Neuron (in vitro differentiated cells): ENCODE results near the gene ANKS6.

Source experiments
- H2AFZ ChIP-seq: one replicate; pipeline ENCODE4 v1.6.1; 2013; ENCODE audit warnings: low read depth, mild to moderate bottlenecking, inconsistent platforms, low read length, moderate library complexity
- H3K27me3 ChIP-seq: one replicate; pipeline ENCODE4 v1.6.1; 2013; ENCODE audit warnings: low read length; ENCODE audit not compliant: insufficient read depth
- H3K36me3 ChIP-seq: one replicate; pipeline ENCODE4 v1.6.1; 2013; ENCODE audit warnings: low read length; ENCODE audit not compliant: insufficient read depth
- H3K4me1 ChIP-seq: one replicate; pipeline ENCODE4 v1.6.1; 2013; ENCODE audit warnings: low read length; ENCODE audit not compliant: insufficient read depth
- H3K4me3 ChIP-seq: 2 replicates; pipeline ENCODE4 v1.5.1; 2013; ENCODE audit warnings: mild to moderate bottlenecking, low read length, moderate library complexity
- H3K9me3 ChIP-seq: one replicate; pipeline ENCODE4 v1.6.1; 2013; ENCODE audit warnings: low read length

Gene ANKS6

DNA sequence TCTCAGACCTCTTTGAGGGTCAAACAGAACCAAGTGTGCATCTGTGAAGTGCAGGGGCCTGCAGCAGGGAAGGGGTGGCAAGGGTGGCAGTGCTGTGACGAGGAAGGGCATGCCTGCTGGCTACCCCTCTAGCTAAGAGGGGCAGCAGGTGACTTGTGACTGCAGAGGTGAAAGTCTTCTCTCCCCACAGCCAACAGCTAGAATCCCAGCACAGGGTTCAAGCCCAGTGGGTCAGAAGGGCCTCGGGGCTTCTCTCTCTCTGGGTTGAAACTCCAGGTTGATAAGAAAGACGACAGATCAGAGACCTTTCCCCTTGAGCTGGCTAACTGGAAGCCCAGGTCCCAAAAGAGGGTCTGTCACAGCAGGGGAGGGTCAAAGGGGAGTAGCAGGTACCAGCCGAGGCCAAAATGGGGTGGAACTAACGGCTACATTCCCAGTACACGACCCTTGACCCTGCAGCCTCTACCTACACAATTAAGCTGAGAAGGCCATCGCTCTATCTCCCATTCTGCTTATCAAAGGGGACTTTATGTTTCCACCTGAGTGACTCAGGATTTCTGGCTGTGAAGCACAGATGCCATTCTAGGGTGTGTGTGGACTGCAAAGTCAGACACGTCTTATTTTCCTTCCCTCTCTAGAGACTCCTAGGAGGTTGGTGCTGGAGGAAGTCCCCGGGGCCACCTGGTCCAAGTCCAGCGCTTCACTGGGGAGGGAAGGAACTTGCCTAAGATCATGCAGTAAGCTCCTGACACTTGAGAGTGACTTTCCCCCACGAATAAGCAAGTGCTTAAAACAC, 14.6 kb downstream of the ANKS6 start:
- no peak overlapping the region for H3K4me3 ChIP-seq
- H3K4me1 ChIP-seq, result peaks cover 8% of the 10 kb centered on the region
- no peak overlapping the region for H2AFZ ChIP-seq
- H3K27me3 ChIP-seq, result no peaks in the 10 kb centered on the region
- peaks cover 21% of the 10 kb centered on the region for H3K36me3 ChIP-seq
- H3K9me3 ChIP-seq, result no peaks in the 10 kb centered on the region

DNA sequence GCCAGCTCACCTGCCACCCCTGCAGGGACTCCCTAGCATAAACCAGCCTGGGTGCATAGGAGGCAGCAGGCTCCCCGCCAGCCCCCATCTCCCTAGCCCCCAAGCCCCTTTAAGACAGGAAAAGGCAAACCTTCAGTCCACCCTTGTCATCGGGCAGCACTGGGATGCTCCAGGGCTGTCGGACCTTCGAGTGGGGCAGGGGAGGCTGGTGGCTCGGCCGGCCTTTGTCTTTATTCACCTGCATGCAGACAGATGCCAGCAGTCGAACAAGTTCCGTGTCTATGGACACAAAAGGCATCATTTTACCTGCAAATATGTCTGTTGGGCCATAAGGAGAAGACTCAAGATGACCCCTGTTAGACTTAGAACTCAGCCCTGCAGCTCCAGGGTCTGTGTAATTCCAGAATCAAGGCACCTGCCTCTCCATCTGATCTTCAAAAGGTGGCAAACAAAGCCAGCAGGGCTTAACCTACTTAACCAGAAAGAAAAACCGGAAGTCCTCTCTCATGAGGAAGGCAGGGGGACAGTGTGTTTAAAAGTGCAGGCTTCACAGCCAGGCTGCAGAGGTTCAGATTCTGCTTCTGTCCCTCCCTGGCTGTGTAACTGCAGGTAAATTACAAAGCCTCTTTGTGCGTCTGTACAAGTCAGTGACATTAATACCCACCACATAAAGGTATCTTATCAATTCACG, 16.2 kb downstream of the ANKS6 start:
- peaks cover 21% of the 10 kb centered on the region for H3K36me3 ChIP-seq
- H3K9me3 ChIP-seq, result no peaks in the 10 kb centered on the region
- no peaks in the 10 kb centered on the region for H3K27me3 ChIP-seq
- H3K4me3 ChIP-seq, result no peak overlapping the region
- no peak overlapping the region for H2AFZ ChIP-seq
- H3K4me1 ChIP-seq, result peaks cover 8% of the 10 kb centered on the region

DNA sequence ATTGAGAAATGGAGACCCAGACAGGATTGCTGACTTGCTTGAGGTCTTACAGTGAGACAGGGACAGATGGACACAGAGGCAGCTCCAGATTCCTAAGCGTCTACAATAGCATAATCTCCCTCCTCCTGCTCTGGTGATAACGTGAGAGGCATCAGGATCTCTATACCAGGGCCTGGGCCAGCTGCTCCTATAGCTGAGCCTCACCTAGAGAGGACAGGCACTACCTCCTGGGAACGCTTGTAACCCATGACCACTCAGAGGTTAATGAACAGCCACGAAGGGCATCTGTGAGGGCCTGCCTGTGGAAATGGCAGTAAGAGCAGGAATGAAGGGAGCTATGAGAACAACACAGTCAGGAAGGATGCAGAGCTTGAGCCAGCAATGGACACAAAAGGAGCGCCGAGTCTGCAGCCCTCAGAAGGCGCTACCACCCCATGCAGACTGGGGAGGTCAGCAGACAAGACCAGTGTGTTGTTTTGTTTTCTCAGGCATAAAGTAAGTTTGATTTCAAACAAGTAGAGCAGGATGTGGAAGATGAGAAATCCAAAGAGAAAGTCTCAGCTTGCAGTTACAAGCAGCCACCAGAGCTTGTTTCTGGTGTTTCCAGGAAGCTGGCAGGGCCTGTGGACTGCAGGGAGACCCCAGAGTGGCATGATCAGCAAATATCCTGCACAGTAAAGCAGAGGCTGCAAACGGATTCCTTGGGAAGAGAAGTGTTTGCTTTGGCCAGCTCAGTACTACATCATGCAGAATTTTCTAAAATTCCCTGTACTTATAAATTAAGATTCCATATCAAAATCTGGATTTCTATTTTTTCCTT, 17.4 kb downstream of the ANKS6 start:
- H2AFZ ChIP-seq, result no peak overlapping the region
- peaks cover 8% of the 10 kb centered on the region for H3K4me1 ChIP-seq
- H3K36me3 ChIP-seq, result peaks cover 25% of the 10 kb centered on the region
- H3K27me3 ChIP-seq, result no peaks in the 10 kb centered on the region
- no peaks in the 10 kb centered on the region for H3K9me3 ChIP-seq
- H3K4me3 ChIP-seq, result no peak overlapping the region

DNA sequence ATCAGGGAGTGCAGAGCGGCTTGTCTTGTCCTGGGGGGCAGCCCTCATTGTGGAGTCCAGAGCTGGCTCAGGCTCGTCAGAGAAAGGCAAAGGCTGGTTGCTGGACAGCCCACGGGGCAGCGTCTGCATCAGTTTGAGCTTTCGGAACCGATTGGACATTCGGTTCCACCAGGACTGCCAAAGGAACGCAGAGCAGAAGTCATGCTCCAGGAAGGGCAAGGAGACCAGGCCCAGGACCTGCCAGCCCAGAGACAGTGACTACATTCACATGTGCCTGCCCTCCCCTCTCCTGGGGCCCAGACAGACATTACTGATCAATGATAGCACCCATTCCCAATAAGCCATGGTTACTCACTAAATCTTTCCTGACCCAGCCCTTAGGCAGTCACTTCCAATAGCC, 18.1 kb downstream of the ANKS6 start:
- Histone ChIP-seq H3K4me1 (peaks cover 8% of the 10 kb centered on the region), H3K36me3 (peaks cover 21% of the 10 kb centered on the region), H3K9me3 (no peaks in the 10 kb centered on the region), H3K27me3 (no peaks in the 10 kb centered on the region), H2AFZ (no peak overlapping the region), H3K4me3 (no peak overlapping the region)

DNA sequence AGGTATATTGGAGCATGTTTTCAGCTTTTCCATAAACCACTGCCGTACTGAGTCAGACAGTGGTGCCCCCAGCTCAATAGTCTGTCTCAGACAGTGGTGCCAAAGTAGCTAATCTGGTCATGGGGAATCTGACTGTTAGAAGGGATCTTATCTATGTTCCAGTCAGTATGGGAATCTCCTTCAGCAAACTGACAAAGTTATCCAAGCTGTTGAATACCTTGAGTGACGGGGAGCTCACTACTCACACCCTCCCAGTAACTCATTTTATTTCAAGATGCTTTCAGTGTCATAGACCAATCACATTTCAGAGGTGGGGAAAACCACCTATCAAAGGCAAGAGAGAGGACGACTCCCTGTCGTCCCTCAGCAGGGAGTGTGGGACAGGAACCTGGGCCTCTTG, 18.7 kb downstream of the ANKS6 start:
- H3K36me3 ChIP-seq, result peaks cover 26% of the 10 kb centered on the region
- H3K9me3 ChIP-seq, result no peaks in the 10 kb centered on the region
- H3K4me3 ChIP-seq, result no peak overlapping the region
- peaks cover 8% of the 10 kb centered on the region for H3K4me1 ChIP-seq
- no peak overlapping the region for H2AFZ ChIP-seq
- H3K27me3 ChIP-seq, result no peaks in the 10 kb centered on the region

DNA sequence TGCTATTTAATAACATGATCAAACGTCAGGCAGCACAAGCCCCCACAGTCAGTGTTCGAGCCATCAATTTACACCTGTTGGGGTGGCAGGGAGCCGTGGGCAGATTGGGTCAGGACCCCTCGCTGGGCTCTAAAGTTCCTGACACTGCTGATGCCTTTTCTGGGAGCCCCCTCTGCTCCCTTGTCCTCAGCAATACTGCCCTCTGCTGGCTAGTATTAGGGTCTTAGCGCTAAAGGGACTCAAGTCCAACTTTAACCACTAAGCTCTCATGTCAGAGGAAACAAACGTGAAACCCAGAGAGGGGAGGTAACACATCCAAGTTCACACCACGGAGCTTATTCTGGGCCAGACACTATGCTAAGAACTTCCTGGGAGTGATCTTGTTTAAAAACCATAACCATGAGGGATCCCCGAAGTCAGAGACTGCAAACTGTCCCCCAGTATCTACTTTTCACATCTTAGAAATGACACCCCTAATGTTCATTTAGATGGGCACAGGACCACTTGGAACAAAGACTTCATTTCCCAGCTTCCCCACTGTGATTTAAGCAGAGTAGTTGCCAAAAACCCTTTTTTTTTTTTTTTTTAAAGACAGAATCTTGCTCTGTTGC, 20.4 kb downstream of the ANKS6 start:
- Histone ChIP-seq H3K36me3 (peaks cover 29% of the 10 kb centered on the region), H3K27me3 (no peaks in the 10 kb centered on the region), H3K4me1 (peaks cover 8% of the 10 kb centered on the region), H3K4me3 (no peak overlapping the region), H3K9me3 (no peaks in the 10 kb centered on the region), H2AFZ (no peak overlapping the region)

DNA sequence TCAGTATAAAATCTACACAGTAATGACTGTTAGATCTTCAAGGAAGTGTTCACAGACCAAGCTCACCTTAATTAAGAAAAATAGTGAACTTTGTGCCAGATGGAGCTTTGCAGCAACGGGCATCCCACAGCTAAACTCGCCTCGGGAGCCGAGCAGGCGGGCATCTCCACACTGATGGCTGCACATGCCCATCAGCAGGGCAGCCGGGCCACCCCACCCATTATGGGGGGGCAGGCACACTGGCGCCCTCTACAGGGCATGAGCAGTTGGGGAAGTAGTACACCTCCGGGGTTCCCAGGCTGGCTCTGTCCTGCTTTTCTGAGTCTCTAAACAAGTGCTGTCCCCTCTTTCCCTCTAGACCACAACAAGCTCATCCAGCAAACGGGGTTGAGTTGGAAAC, 21.6 kb downstream of the ANKS6 start:
- no peak overlapping the region for H3K4me3 ChIP-seq
- no peaks in the 10 kb centered on the region for H3K27me3 ChIP-seq
- peaks cover 40% of the 10 kb centered on the region for H3K36me3 ChIP-seq
- H3K9me3 ChIP-seq, result peaks cover 2% of the 10 kb centered on the region
- peaks cover 8% of the 10 kb centered on the region for H3K4me1 ChIP-seq
- H2AFZ ChIP-seq, result no peak overlapping the region

DNA sequence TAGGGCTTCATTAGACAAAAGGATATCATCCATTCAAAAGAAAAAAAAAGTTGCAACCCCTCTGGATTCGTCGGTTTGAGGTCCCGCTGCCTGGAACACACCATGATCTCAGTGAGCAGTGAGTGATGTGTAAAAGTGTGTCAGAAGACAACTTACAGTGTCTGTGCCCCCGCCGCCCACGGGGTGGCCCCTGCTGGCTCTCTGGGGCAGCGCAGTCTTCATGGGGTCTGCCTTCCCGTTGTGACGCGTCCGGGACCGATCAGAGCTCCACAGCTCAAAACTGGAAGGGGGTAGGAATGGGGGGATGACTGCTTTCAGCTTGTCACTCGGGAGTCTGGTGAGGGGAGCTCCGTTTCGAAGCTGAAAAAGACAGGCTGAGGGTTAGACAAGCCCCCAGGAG, 22.6 kb downstream of the ANKS6 start:
- H3K9me3 ChIP-seq, result peaks cover 3% of the 10 kb centered on the region
- H3K36me3 ChIP-seq, result peaks cover 40% of the 10 kb centered on the region
- no peak overlapping the region for H2AFZ ChIP-seq
- H3K27me3 ChIP-seq, result no peaks in the 10 kb centered on the region
- no peak overlapping the region for H3K4me3 ChIP-seq
- H3K4me1 ChIP-seq, result peaks cover 3% of the 10 kb centered on the region

DNA sequence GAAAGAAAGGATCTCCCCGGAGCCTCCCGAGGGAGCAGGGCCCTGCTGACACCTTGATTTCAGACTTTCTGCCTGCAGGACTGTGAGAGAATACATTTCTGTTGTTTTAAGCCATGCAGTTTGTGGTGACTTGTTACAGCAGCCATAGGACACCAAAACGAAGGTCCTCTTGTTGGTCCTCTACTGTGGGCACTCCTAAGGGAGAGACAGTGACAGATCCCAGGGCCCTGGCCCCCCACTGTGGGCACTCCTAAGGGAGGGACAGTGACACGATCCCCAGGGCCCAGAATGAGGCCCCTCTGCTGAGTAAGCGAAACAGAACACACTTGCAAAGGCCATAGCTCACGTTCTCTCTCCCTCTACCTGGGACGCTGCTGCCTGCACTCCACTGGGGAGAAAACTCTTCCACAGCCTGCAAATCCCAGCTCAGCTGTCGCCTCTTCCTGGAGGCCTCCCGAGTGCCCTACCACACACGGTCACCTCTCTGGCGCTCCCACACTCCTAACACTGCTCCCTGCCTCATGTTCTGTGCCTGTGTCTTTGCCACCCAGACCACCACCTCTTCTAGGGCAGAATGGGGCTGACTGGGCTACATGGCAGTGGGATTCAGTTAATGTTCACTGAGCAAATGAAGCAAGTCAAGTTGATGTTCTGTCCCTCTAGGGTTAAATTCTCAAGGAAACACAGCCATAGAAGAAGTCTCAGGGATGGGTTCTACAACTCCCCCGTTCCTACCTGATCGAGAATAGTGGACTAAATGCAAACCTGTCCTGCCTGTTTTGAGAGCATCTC, 23.8 kb downstream of the ANKS6 start:
- Histone ChIP-seq H2AFZ (no peak overlapping the region), H3K36me3 (peaks cover 51% of the 10 kb centered on the region), H3K4me3 (no peak overlapping the region), H3K9me3 (peaks cover 3% of the 10 kb centered on the region), H3K4me1 (no peaks in the 10 kb centered on the region), H3K27me3 (no peaks in the 10 kb centered on the region)

DNA sequence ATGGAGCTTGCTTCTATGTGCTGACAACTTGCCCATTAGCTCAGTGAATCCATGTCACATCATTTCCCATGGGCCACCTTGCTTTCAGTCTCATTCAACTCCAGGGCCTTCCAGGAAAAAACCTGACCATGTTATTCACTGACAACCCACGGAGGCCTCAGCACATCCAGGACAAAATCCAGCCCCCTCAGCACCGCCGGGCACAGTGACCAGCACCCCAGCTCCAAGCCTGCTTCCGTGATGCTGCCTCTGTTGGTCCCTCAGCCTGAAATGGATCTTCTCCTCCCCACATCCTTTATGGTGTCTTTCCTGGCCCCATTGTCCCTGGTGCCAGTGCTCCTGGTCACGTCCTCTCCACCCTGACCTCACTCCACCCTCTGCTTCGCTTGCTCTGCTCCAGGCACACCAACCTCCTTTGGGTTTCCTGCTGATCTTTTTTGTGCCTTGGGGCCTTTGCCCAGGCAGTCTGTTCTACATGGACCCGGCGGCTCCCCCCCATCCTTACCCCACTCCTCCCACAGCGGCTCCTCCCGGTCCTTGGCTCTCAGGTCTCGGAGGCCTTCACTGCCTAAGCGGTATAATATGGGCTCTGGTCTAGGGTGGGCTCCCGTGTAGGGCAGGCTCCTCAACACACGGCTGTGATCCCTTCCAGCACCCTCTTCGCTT, 25.0 kb downstream of the ANKS6 start:
- no peak overlapping the region for H3K4me3 ChIP-seq
- H3K4me1 ChIP-seq, result no peaks in the 10 kb centered on the region
- H3K36me3 ChIP-seq, result peaks cover 57% of the 10 kb centered on the region
- no peaks in the 10 kb centered on the region for H3K27me3 ChIP-seq
- no peak overlapping the region for H2AFZ ChIP-seq
- peaks cover 3% of the 10 kb centered on the region for H3K9me3 ChIP-seq

DNA sequence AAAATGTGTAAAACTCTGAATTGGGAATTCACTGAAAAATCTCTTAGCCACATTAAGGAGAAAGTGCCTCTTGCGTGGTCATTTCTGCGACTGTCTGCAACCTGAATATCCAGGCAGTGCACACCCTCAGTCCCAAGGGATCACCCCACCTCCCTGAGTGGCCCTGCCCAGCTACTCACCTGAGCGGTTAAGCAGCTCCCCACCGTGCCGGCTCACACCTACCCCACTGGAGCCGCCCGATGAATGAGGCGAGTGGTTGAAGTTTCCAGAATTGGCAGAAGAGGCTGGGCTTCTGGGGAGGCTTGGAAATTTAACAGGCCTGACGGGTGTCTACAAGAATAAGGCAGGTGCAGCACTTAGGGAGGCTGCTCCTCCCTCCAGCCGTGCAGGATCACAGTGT, 25.6 kb downstream of the ANKS6 start:
- no peak overlapping the region for H2AFZ ChIP-seq
- H3K36me3 ChIP-seq, result peaks cover 57% of the 10 kb centered on the region
- no peaks in the 10 kb centered on the region for H3K27me3 ChIP-seq
- H3K4me3 ChIP-seq, result no peak overlapping the region
- peaks cover 3% of the 10 kb centered on the region for H3K9me3 ChIP-seq
- H3K4me1 ChIP-seq, result no peaks in the 10 kb centered on the region

DNA sequence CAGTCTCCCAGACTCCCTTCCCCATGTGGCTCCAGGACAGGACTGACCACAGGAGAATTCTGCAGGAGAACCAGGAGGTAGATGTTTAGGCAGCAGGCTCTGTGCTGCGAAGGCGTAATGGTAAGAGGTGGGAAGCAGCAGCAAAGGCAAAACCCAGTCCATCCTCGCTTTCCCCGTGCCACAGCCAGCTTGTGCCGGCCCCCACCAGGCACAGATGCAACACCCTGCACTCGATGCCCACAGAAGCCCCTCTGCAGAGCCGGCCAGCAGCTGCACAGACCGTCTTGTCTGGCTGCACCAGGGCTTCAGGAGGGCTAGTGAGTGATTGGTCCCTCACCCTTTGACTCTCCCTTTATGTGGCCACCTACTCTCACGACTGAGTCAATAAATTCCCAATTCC, 28.0 kb downstream of the ANKS6 start:
- no peaks in the 10 kb centered on the region for H3K27me3 ChIP-seq
- no peak overlapping the region for H3K4me3 ChIP-seq
- no peak overlapping the region for H2AFZ ChIP-seq
- peaks cover 8% of the 10 kb centered on the region for H3K9me3 ChIP-seq
- H3K4me1 ChIP-seq, result no peaks in the 10 kb centered on the region
- peaks cover 55% of the 10 kb centered on the region for H3K36me3 ChIP-seq
